HG03095 (cell line): ENCODE measurements around the gene CLSTN2.

Source experiments
- ATAC-seq: cut with Tn5 transposase; IDR thresholded peaks from one replicate; pipeline ENCODE4 v1.9.1; 2021; ENCODE audit warnings: moderate library complexity; ENCODE audit not compliant: unreplicated experiment

The CLSTN2 gene

GRCh38 chr3:139935016-139935865 is at the start of gene CLSTN2:
Gene CLSTN2 (plus strand): TSS chr3:139935185.
- no peak for ATAC-seq

GRCh38 chr3:139887431-139887830 is 47.6 kb upstream of the CLSTN2 start:
- no peak for ATAC-seq

- no peak for ATAC-seq
These were observed 46.3 kb upstream of the CLSTN2 start for GRCh38 chr3:139888561-139889140.

GRCh38 chr3:139893267-139893962 is 41.6 kb upstream of the CLSTN2 start:
- no peak for ATAC-seq

GRCh38 chr3:139893963-139894642 is 40.9 kb upstream of the CLSTN2 start:
- no peak for ATAC-seq

GRCh38 chr3:139894643-139894989 is 40.4 kb upstream of the CLSTN2 start:
- no peak for ATAC-seq

GRCh38 chr3:139897759-139898158 is 37.2 kb upstream of the CLSTN2 start:
- no peak for ATAC-seq

- ATAC-seq, result no peak
These were observed 28.6 kb upstream of the CLSTN2 start for GRCh38 chr3:139906418-139906817.

GRCh38 chr3:139909811-139910210 is 25.2 kb upstream of the CLSTN2 start:
- no peak for ATAC-seq

GRCh38 chr3:139916271-139916670 is 18.7 kb upstream of the CLSTN2 start:
- ATAC-seq, result no peak

- ATAC-seq, result no peak
These were observed 17.7 kb upstream of the CLSTN2 start for GRCh38 chr3:139917226-139917785.

- ATAC-seq, result no peak
These were observed 6.1 kb upstream of the CLSTN2 start for GRCh38 chr3:139928708-139929505.

GRCh38 chr3:139930211-139930610 is 4.8 kb upstream of the CLSTN2 start:
- no peak for ATAC-seq

- ATAC-seq, result no peak
These were observed 1.2 kb upstream of the CLSTN2 start for GRCh38 chr3:139933766-139934165.

GRCh38 chr3:139934613-139935015 is 371 bp upstream of the CLSTN2 start:
- no peak for ATAC-seq

GRCh38 chr3:139935866-139936817 is 1.2 kb downstream of the CLSTN2 start:
- ATAC-seq, result no peak

GRCh38 chr3:139937674-139938279 is 2.8 kb downstream of the CLSTN2 start:
- no peak for ATAC-seq

- ATAC-seq, result no peak
These were observed 4.8 kb downstream of the CLSTN2 start for GRCh38 chr3:139939681-139940190.

- no peak for ATAC-seq
These were observed 5.6 kb downstream of the CLSTN2 start for GRCh38 chr3:139940622-139941021.
